IPS-18c (cell line): ENCODE measurements around the gene MED13L.

Experiments used
- H3K4me3 ChIP-seq: 2 replicates; pipeline ENCODE4 v1.7.0; 2013; ENCODE audit warnings: low read depth, mild to moderate bottlenecking, low read length, moderate library complexity; ENCODE audit not compliant: insufficient read depth
- H3K9me3 ChIP-seq: one replicate; pipeline ENCODE4 v1.6.1; 2013; ENCODE audit warnings: mild to moderate bottlenecking, low read length, moderate library complexity; ENCODE audit not compliant: control insufficient read depth, insufficient read depth

MED13L gene

GRCh38 chr12:116277467-116278278, at the start of gene MED13L:
Gene MED13L (minus strand): TSS chr12:116277693. CDS start chr12:116277131, 562 bp downstream.
- H3K4me3 ChIP-seq, result peak within 1 kb of the TSS; percentile 92

GRCh38 chr12:116325336-116325664, 47.8 kb upstream of the MED13L start:
- Histone ChIP-seq H3K4me3 (no peak overlapping the region), H3K9me3 (no peaks in the 10 kb centered on the region)

More at GRCh38 chr12:116277467-116278278, at the start of gene MED13L:
- H3K9me3 ChIP-seq, result no peaks in the 10 kb centered on the region

- Histone ChIP-seq H3K4me3 (no peak overlapping the region), H3K9me3 (no peaks in the 10 kb centered on the region)
These were observed 47.3 kb upstream of the MED13L start for GRCh38 chr12:116324654-116325335.

- Histone ChIP-seq H3K9me3 (no peaks in the 10 kb centered on the region), H3K4me3 (no peak overlapping the region)
These were observed 46.2 kb upstream of the MED13L start for GRCh38 chr12:116323406-116324386.

GRCh38 chr12:116321913-116322312, 44.4 kb upstream of the MED13L start:
- no peaks in the 10 kb centered on the region for H3K9me3 ChIP-seq

GRCh38 chr12:116320791-116321217, 43.3 kb upstream of the MED13L start:
- H3K9me3 ChIP-seq, result no peaks in the 10 kb centered on the region
- no peak overlapping the region for H3K4me3 ChIP-seq

More at GRCh38 chr12:116321913-116322312, 44.4 kb upstream of the MED13L start:
- H3K4me3 ChIP-seq, result no peak overlapping the region

- Histone ChIP-seq H3K4me3 (no peak overlapping the region), H3K9me3 (no peaks in the 10 kb centered on the region)
These were observed 42.6 kb upstream of the MED13L start for GRCh38 chr12:116319898-116320621.

GRCh38 chr12:116319233-116319897, 41.9 kb upstream of the MED13L start:
- Histone ChIP-seq H3K4me3 (no peak overlapping the region), H3K9me3 (no peaks in the 10 kb centered on the region)

GRCh38 chr12:116318576-116319232, 41.2 kb upstream of the MED13L start:
- Histone ChIP-seq H3K4me3 (no peak overlapping the region), H3K9me3 (no peaks in the 10 kb centered on the region)

- Histone ChIP-seq H3K4me3 (no peak overlapping the region), H3K9me3 (no peaks in the 10 kb centered on the region)
These were observed 40.6 kb upstream of the MED13L start for GRCh38 chr12:116317986-116318575.

- no peaks in the 10 kb centered on the region for H3K9me3 ChIP-seq
- H3K4me3 ChIP-seq, result no peak overlapping the region
These were observed 39.6 kb upstream of the MED13L start for GRCh38 chr12:116317139-116317538.

- Histone ChIP-seq H3K9me3 (no peaks in the 10 kb centered on the region), H3K4me3 (no peak overlapping the region)
These were observed 37.0 kb upstream of the MED13L start for GRCh38 chr12:116314477-116314876.

GRCh38 chr12:116313194-116313927, 35.9 kb upstream of the MED13L start:
- Histone ChIP-seq H3K9me3 (no peaks in the 10 kb centered on the region), H3K4me3 (no peak overlapping the region)

GRCh38 chr12:116310082-116310481, 32.6 kb upstream of the MED13L start:
- no peak overlapping the region for H3K4me3 ChIP-seq
- H3K9me3 ChIP-seq, result no peaks in the 10 kb centered on the region

- Histone ChIP-seq H3K9me3 (no peaks in the 10 kb centered on the region), H3K4me3 (no peak overlapping the region)
These were observed 31.9 kb upstream of the MED13L start for GRCh38 chr12:116309343-116309742.
